SK-N-SH treated with all-trans-retinoic acid at 6 μM for 48 hours (cell line): Measurements from ENCODE around the gene CNTN6.

Source experiments
- ATAC-seq: fragments of 200-7000 bp; cut with Tn5 transposase; 3 replicates; pipeline ENCODE4 v1.9.1; 2020; ENCODE audit warnings: mild to moderate bottlenecking, moderate library complexity
- ARNTL ChIP-seq: fragments of 450-650 bp; formaldehyde crosslinking; IDR thresholded peaks from 2 replicates; pipeline ENCODE4 v1.5.0; 2020; ENCODE audit warnings: low read depth, mild to moderate bottlenecking, moderate library complexity, borderline replicate concordance
- BACH2 ChIP-seq: fragments of 250-450 bp; sonication (Bioruptor Pico); IDR thresholded peaks from 2 replicates; pipeline ENCODE4 v1.9.0; 2021; ENCODE audit warnings: mild to moderate bottlenecking, borderline replicate concordance
- CSDC2 ChIP-seq: fragments of 250-450 bp; sonication (Bioruptor Pico); IDR thresholded peaks from 2 replicates; pipeline ENCODE4 v1.5.0; 2020; ENCODE audit warnings: mild to moderate bottlenecking, moderate library complexity
- CSRNP3 ChIP-seq: fragments of 250-450 bp; sonication (Bioruptor Pico); IDR thresholded peaks from 2 replicates; pipeline ENCODE4 v1.5.1; 2021; ENCODE audit warnings: mild to moderate bottlenecking, moderate library complexity
- ESRRG ChIP-seq: fragments of 250-450 bp; sonication (Bioruptor Pico); IDR thresholded peaks from 2 replicates; pipeline ENCODE4 v1.6.1; 2021; ENCODE audit warnings: mild to moderate bottlenecking
- GLIS3 ChIP-seq: fragments of 250-450 bp; sonication (Bioruptor Pico); IDR thresholded peaks from 2 replicates; pipeline ENCODE4 v1.5.0; 2020; ENCODE audit warnings: mild to moderate bottlenecking, moderate library complexity
- ISL1 ChIP-seq: fragments of 250-450 bp; sonication (Bioruptor Pico); IDR thresholded peaks from 2 replicates; pipeline ENCODE4 v2.1.2; 2022; ENCODE audit warnings: mild to moderate bottlenecking, moderate library complexity
- OSR1 ChIP-seq: fragments of 250-450 bp; sonication (Bioruptor Pico); IDR thresholded peaks from 2 replicates; pipeline ENCODE4 v1.8.0; 2022; ENCODE audit warnings: moderate library complexity, mild to moderate bottlenecking, inconsistent platforms
- PATZ1 ChIP-seq: fragments of 250-450 bp; sonication (Bioruptor Pico); IDR thresholded peaks from 2 replicates; pipeline ENCODE4 v1.8.0; 2020; ENCODE audit warnings: mild to moderate bottlenecking, moderate library complexity, borderline replicate concordance
- PPARA ChIP-seq: fragments of 250-450 bp; sonication (Bioruptor Pico); IDR thresholded peaks from 2 replicates; pipeline ENCODE4 v1.5.0; 2020; ENCODE audit warnings: mild to moderate bottlenecking, borderline replicate concordance
- RARB ChIP-seq: fragments of 250-450 bp; sonication (Bioruptor Pico); IDR thresholded peaks from 2 replicates; pipeline ENCODE4 v1.8.0; 2021; ENCODE audit warnings: mild to moderate bottlenecking, moderate library complexity
- TCF4 ChIP-seq: fragments of 250-450 bp; sonication (Bioruptor Pico); IDR thresholded peaks from 2 replicates; pipeline ENCODE4 v1.8.0; 2021; ENCODE audit warnings: mild to moderate bottlenecking, moderate library complexity, borderline replicate concordance
- TOX ChIP-seq: fragments of 250-450 bp; sonication (Bioruptor Pico); IDR thresholded peaks from 2 replicates; pipeline ENCODE4 v1.8.0; 2021; ENCODE audit warnings: mild to moderate bottlenecking, moderate library complexity, borderline replicate concordance
- ZC3H10 ChIP-seq: fragments of 250-450 bp; sonication (Bioruptor Pico); IDR thresholded peaks from 2 replicates; pipeline ENCODE4 v1.5.1; 2021; ENCODE audit warnings: mild to moderate bottlenecking, moderate library complexity
- ZFP30 ChIP-seq: fragments of 450-650 bp; formaldehyde crosslinking; IDR thresholded peaks from 2 replicates; pipeline ENCODE4 v1.5.0; 2022; ENCODE audit warnings: mild to moderate bottlenecking, moderate library complexity
- ZNF565 ChIP-seq: fragments of 450-650 bp; formaldehyde crosslinking; conservative IDR thresholded peaks from 2 replicates; pipeline ENCODE4 v1.5.0; 2020; ENCODE audit warnings: low read depth, mild to moderate bottlenecking, moderate library complexity
- ZNF70 ChIP-seq: fragments of 450-650 bp; formaldehyde crosslinking; IDR thresholded peaks from 2 replicates; pipeline ENCODE4 v1.5.0; 2020; ENCODE audit warnings: mild to moderate bottlenecking, moderate library complexity
- TF ChIP-seq, protein P1 (sequence below): fragments of 250-450 bp; sonication (Bioruptor Pico); IDR thresholded peaks from 2 replicates; pipeline ENCODE4 v1.5.0; 2020; ENCODE audit warnings: mild to moderate bottlenecking, moderate library complexity
- TF ChIP-seq, protein P2 (sequence below): fragments of 250-450 bp; sonication (Bioruptor Pico); IDR thresholded peaks from 2 replicates; pipeline ENCODE4 v1.8.0; 2021; ENCODE audit warnings: low read depth, mild to moderate bottlenecking, moderate library complexity, borderline replicate concordance

CNTN6 gene

GRCh38 chr3:1263121-1263520 lies 170.3 kb downstream of the CNTN6 start (continued):
- TF ChIP-seq PATZ1 (CRISPR knock-in tag), result no peak
- TF ChIP-seq, protein P1, sequence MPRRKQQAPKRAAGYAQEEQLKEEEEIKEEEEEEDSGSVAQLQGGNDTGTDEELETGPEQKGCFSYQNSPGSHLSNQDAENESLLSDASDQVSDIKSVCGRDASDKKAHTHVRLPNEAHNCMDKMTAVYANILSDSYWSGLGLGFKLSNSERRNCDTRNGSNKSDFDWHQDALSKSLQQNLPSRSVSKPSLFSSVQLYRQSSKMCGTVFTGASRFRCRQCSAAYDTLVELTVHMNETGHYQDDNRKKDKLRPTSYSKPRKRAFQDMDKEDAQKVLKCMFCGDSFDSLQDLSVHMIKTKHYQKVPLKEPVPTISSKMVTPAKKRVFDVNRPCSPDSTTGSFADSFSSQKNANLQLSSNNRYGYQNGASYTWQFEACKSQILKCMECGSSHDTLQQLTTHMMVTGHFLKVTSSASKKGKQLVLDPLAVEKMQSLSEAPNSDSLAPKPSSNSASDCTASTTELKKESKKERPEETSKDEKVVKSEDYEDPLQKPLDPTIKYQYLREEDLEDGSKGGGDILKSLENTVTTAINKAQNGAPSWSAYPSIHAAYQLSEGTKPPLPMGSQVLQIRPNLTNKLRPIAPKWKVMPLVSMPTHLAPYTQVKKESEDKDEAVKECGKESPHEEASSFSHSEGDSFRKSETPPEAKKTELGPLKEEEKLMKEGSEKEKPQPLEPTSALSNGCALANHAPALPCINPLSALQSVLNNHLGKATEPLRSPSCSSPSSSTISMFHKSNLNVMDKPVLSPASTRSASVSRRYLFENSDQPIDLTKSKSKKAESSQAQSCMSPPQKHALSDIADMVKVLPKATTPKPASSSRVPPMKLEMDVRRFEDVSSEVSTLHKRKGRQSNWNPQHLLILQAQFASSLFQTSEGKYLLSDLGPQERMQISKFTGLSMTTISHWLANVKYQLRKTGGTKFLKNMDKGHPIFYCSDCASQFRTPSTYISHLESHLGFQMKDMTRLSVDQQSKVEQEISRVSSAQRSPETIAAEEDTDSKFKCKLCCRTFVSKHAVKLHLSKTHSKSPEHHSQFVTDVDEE (CRISPR knock-in tag), result no peak

- ATAC-seq, result no peak
- TF ChIP-seq, protein P1 (CRISPR knock-in tag), result no peak
- TF ChIP-seq ISL1, result peak; percentile 70
- TF ChIP-seq, all 23 proteins: peak for 1
These were observed 177.0 kb downstream of the CNTN6 start for GRCh38 chr3:1269808-1270207.

- TF ChIP-seq BACH2, result no peak
- TF ChIP-seq ZC3H10, result no peak
- no peak for TF ChIP-seq ZFP30
- TF ChIP-seq ZNF565 (CRISPR knock-in tag), result no peak
- no peak for TF ChIP-seq ARNTL (CRISPR knock-in tag)
- TF ChIP-seq RARB (CRISPR knock-in tag), result no peak
- no peak for TF ChIP-seq OSR1 (CRISPR knock-in tag)
- TF ChIP-seq GLIS3, result no peak
- no peak for TF ChIP-seq ZNF70 (CRISPR knock-in tag)
- no peak for TF ChIP-seq PPARA (CRISPR knock-in tag)
- no peak for TF ChIP-seq PATZ1 (CRISPR knock-in tag)
- no peak for TF ChIP-seq CSDC2 (CRISPR knock-in tag)
- TF ChIP-seq TCF4 (CRISPR knock-in tag), result no peak
- TF ChIP-seq, protein P2, sequence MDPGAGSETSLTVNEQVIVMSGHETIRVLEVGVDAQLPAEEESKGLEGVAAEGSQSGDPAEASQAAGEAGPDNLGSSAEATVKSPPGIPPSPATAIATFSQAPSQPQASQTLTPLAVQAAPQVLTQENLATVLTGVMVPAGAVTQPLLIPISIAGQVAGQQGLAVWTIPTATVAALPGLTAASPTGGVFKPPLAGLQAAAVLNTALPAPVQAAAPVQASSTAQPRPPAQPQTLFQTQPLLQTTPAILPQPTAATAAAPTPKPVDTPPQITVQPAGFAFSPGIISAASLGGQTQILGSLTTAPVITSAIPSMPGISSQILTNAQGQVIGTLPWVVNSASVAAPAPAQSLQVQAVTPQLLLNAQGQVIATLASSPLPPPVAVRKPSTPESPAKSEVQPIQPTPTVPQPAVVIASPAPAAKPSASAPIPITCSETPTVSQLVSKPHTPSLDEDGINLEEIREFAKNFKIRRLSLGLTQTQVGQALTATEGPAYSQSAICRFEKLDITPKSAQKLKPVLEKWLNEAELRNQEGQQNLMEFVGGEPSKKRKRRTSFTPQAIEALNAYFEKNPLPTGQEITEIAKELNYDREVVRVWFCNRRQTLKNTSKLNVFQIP (CRISPR knock-in tag), result no peak
- no peak for ATAC-seq
These were observed 179.9 kb downstream of the CNTN6 start for GRCh38 chr3:1272546-1273265.

DNA sequence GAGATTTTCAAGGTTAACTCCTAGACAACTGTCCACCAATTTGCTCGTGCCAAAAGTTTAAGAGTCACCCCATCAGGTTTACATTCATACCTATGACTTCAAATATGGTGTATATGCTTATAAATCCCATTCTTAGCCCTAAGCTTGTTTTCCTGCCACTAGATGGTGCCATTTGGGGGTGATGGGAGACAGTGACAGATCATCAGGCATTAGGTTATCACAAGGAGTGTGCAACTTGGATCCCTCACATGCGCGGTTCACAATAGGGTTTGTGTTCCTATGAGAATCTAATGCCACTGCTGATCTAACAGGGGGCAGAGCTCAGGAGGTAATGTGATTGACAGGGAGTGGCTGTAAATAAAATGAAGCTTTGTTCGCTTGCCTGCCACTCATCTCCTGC lies 182.7 kb downstream of the CNTN6 start:
- ATAC-seq, result no peak
- TF ChIP-seq OSR1 (CRISPR knock-in tag) (no peak), PPARA (CRISPR knock-in tag) (no peak), PATZ1 (CRISPR knock-in tag) (no peak), ESRRG (no peak), RARB (CRISPR knock-in tag) (no peak), ZNF70 (CRISPR knock-in tag) (no peak), CSRNP3 (CRISPR knock-in tag) (no peak), ZFP30 (no peak), TCF4 (CRISPR knock-in tag) (no peak), TOX (CRISPR knock-in tag) (no peak), ZNF565 (CRISPR knock-in tag) (no peak), ARNTL (CRISPR knock-in tag) (no peak), ZC3H10 (no peak), GLIS3 (no peak), BACH2 (no peak), ISL1 (no peak)
- TF ChIP-seq, all 23 proteins: peak for 0
